Rectal smooth muscle tissue (tissue), 1 donor: ENCODE results near the gene EPS15.

Experiments used
- H3K27ac ChIP-seq: one replicate; pipeline ENCODE4 v1.7.0; 2013; ENCODE audit warnings: low read depth, low read length, inconsistent platforms
- H3K27me3 ChIP-seq: one replicate; pipeline ENCODE4 v1.7.0; 2013; ENCODE audit warnings: low read length; ENCODE audit not compliant: control insufficient read depth, insufficient read depth
- H3K36me3 ChIP-seq: one replicate; pipeline ENCODE4 v1.7.0; 2013; ENCODE audit warnings: low read length; ENCODE audit not compliant: control insufficient read depth, insufficient read depth
- H3K4me1 ChIP-seq: one replicate; pipeline ENCODE4 v1.7.0; 2013; ENCODE audit warnings: low read length; ENCODE audit not compliant: control insufficient read depth, insufficient read depth
- H3K4me3 ChIP-seq: one replicate; pipeline ENCODE4 v1.7.0; 2013; ENCODE audit warnings: low read length
- H3K9ac ChIP-seq: one replicate; pipeline ENCODE4 v1.7.0; 2013; ENCODE audit warnings: low read length

EPS15 gene

GRCh38 chr1:51316113-51316845, 202.8 kb downstream of the EPS15 start:
- H3K9ac ChIP-seq: no peak overlapping the region
- H3K27ac ChIP-seq: no peak overlapping the region
- no peak overlapping the region for H3K4me3 ChIP-seq
- no peaks in the 10 kb centered on the region for H3K27me3 ChIP-seq
- no peaks in the 10 kb centered on the region for H3K4me1 ChIP-seq
- no peaks in the 10 kb centered on the region for H3K36me3 ChIP-seq

GRCh38 chr1:51314974-51315373, 204.1 kb downstream of the EPS15 start:
- H3K27me3 ChIP-seq: no peaks in the 10 kb centered on the region
- no peaks in the 10 kb centered on the region for H3K36me3 ChIP-seq
- no peaks in the 10 kb centered on the region for H3K4me1 ChIP-seq
- no peak overlapping the region for H3K27ac ChIP-seq
- H3K9ac ChIP-seq: no peak overlapping the region
- no peak overlapping the region for H3K4me3 ChIP-seq

DNA sequence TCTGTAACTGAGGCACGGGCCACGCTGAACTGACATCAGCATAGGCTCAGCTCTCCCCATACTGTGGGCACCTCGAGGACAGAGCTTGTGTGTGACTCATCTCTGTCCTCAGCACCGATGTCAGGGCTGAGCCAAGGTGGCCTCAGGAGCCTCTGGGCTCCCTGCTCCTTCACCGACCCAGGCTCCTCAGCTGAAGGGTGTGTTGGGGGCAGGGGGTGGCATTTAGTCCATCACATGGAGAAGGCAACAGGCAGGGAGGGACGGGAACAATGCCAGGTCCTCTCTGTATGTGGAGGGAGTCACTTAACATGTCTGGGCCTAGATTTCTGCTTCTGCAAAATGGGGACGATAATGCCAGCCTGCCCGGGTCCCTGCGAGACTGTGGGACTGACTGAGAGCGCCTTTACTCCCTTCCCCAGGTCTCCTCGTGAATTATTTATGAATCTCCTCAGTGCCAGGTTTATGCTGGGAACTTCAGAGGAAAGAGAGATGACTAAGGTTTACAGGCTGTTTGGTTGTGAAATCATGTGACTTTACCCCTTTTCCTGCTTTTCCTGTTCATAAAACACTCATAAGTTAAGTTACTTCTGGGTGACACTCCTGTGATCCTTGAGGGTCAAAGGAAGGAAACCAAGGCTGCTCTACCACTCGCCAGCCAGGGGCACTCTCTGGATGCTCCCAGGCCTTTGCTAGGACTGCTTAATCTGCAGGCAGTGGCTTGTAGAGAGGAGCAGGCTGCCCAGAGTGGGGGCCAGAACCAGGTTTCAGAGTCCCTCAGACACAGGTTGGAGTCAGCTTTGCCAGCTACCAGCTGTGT, 204.9 kb downstream of the EPS15 start:
- no peaks in the 10 kb centered on the region for H3K27me3 ChIP-seq
- H3K36me3 ChIP-seq: no peaks in the 10 kb centered on the region
- no peak overlapping the region for H3K27ac ChIP-seq
- H3K4me3 ChIP-seq: no peak overlapping the region
- H3K4me1 ChIP-seq: no peaks in the 10 kb centered on the region
- H3K9ac ChIP-seq: no peak overlapping the region

DNA sequence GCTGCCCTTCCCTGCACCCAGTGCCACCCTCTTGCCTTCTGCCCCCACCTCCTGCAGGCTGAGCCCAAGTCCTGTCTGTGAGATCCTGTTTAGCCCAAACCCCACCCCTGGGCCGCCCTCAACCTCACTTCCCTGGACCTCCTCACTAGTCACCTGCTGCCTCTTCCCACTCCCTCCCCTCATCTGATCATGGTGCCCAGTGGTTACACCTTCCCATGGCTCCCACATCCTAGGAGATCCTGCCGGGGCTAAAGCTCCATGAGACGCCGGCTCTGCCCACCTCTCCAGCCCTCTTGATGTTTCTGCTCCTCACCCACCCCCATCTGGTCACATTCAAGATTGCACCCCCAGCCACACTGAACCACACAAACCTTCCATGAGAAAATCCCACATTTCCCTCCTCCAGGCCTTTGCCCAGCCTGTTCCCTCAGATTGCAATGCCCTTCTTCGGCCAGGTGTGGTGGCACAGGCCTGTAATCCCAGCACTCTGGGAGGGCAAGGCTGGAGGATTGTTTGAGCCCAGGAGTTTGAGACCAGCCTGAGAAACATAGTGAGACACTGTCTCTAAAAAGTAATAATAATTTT, 205.7 kb downstream of the EPS15 start:
- Histone ChIP-seq H3K27me3 (no peaks in the 10 kb centered on the region), H3K36me3 (no peaks in the 10 kb centered on the region), H3K4me1 (no peaks in the 10 kb centered on the region), H3K27ac (no peak overlapping the region), H3K9ac (no peak overlapping the region), H3K4me3 (no peak overlapping the region)

GRCh38 chr1:51312718-51313117, 206.3 kb downstream of the EPS15 start:
- H3K9ac ChIP-seq: no peak overlapping the region
- no peaks in the 10 kb centered on the region for H3K27me3 ChIP-seq
- H3K36me3 ChIP-seq: no peaks in the 10 kb centered on the region
- no peak overlapping the region for H3K4me3 ChIP-seq
- H3K27ac ChIP-seq: no peak overlapping the region
- no peaks in the 10 kb centered on the region for H3K4me1 ChIP-seq

DNA sequence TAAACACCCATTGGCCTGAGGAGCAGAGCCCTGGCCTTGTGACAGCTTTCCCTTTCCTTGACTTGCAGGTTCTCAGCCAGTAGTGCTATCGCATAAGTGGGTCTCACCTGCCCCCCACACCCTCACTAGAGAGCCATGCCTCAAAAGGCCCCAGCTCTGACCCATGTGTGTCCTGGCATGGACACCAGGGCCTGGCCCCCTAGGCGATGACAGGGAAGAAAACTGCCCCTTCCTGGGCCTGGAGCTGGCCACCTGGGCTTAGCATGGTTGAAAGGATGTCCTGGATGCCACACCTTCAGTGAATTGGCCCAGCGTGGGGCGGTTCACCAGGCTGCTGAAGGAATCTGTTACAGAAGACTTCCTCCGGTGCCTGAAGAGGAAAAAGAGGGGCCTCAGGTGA, 207.2 kb downstream of the EPS15 start:
- Histone ChIP-seq H3K4me1 (no peaks in the 10 kb centered on the region), H3K27ac (no peak overlapping the region), H3K27me3 (no peaks in the 10 kb centered on the region), H3K9ac (no peak overlapping the region), H3K4me3 (no peak overlapping the region), H3K36me3 (no peaks in the 10 kb centered on the region)

DNA sequence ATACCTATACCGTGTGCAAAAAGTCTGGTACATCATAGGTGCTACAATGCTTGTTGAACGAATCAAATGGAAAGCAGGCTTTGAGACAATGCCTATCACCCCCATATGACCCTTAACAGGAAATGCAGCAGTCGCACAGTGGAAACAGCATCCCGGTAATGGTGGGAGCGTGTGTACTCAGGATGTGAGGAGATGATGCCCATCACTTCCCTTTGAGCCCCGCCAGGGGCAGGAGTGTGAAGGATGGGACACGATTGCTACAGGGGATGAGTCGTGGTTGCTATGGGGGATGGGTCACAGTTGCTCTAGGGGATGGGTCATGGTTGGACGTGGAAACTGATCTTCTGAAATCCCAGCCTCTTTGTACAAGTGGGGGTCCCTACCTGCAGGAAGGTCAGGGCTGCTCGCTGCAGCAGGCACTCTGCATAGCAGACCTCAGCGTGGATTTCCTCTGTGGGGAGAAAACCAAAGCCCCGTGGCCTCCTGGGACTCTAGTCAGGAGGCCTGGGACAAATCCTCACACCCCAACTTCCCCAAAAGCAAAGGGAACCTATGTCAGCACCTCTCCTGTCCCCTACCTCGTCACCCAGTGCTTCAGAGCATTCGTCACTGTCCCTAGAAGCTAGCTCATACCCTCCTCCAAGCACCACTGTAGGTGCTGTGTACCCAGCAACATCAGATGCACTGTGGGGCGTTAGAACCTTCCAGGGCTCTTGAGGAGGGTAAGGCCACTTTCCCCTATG, 208.0 kb downstream of the EPS15 start:
- Histone ChIP-seq H3K9ac (no peak overlapping the region), H3K27me3 (no peaks in the 10 kb centered on the region), H3K4me1 (no peaks in the 10 kb centered on the region)

GRCh38 chr1:51309291-51309690, 209.8 kb downstream of the EPS15 start:
- Histone ChIP-seq H3K4me3 (no peak overlapping the region), H3K36me3 (no peaks in the 10 kb centered on the region), H3K27ac (no peak overlapping the region), H3K4me1 (no peaks in the 10 kb centered on the region), H3K9ac (no peak overlapping the region), H3K27me3 (no peaks in the 10 kb centered on the region)

More for the DNA sequence above, 208.0 kb downstream of the EPS15 start:
- H3K4me3 ChIP-seq: no peak overlapping the region
- H3K27ac ChIP-seq: no peak overlapping the region
- H3K36me3 ChIP-seq: no peaks in the 10 kb centered on the region

DNA sequence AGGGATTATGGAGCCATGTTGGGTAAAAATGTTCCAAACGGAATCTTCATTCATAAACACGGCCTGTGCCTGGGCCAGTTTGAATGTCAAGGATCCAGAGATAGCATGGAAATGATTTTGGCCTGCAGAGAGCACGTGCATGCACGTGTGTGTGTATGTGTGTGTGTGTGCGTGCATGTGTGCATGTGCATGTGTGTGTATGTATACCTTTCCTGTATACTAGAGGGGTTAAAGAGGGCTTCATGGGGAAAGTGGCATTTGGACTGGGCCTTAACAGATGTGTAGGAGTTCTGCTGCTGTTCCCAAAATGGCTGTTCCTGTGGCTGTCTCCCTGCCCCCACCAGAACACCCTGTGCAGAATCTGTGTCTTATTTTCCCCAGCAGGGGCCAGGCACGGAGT, 210.4 kb downstream of the EPS15 start:
- Histone ChIP-seq H3K27ac (no peak overlapping the region), H3K4me3 (no peak overlapping the region), H3K27me3 (no peaks in the 10 kb centered on the region), H3K9ac (no peak overlapping the region), H3K4me1 (no peaks in the 10 kb centered on the region), H3K36me3 (no peaks in the 10 kb centered on the region)

DNA sequence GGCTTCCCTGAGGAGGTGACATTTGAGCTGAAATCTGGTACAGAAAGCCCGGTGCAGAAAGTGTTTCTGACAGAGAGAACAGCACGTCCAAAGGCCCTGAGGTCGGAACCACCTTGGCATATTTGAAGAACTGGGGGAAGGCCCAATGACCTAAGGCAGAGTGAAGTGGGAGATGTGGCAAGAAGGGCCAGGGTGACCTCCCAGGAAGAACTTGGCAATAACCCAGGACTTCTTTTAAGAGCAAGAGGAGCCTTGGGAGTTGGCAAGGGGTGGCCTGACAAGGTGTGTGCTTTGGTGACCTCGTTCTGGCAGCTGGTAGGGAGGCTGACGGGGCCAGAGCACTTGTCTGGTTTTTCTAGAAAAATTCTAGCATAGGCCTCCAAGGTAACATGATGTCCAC, 212.1 kb downstream of the EPS15 start:
- H3K27me3 ChIP-seq: no peaks in the 10 kb centered on the region
- H3K4me1 ChIP-seq: no peaks in the 10 kb centered on the region
- H3K4me3 ChIP-seq: no peak overlapping the region
- no peak overlapping the region for H3K9ac ChIP-seq
- no peak overlapping the region for H3K27ac ChIP-seq
- no peaks in the 10 kb centered on the region for H3K36me3 ChIP-seq

- no peaks in the 10 kb centered on the region for H3K36me3 ChIP-seq
- H3K4me1 ChIP-seq: no peaks in the 10 kb centered on the region
- no peaks in the 10 kb centered on the region for H3K27me3 ChIP-seq
- H3K4me3 ChIP-seq: no peak overlapping the region
- H3K9ac ChIP-seq: no peak overlapping the region
- H3K27ac ChIP-seq: no peak overlapping the region
Measured at GRCh38 chr1:51305371-51305823, 213.7 kb downstream of the EPS15 start.

GRCh38 chr1:51304360-51304759, 214.7 kb downstream of the EPS15 start:
- Histone ChIP-seq H3K4me3 (no peak overlapping the region), H3K9ac (no peak overlapping the region), H3K27ac (no peak overlapping the region), H3K27me3 (no peaks in the 10 kb centered on the region), H3K36me3 (no peaks in the 10 kb centered on the region), H3K4me1 (no peaks in the 10 kb centered on the region)
